Loucy (cell line): ENCODE measurements around the gene NLRP9.
"Not testable (repeated sequence)": the region's sequence is repeated elsewhere in the genome, so short reads cannot be mapped to it uniquely, and the experiment has no call there.

Source experiments
- H2AFZ ChIP-seq: fragments of 200-600 bp; sonication (generic); 2 replicates; pipeline ENCODE4 v1.6.0; 2016; ENCODE audit warnings: antibody characterized with exemption, mild to moderate bottlenecking, low read length, moderate library complexity
- H3F3A ChIP-seq: fragments of 200-600 bp; 2 replicates; pipeline ENCODE4 v1.6.0; 2016; ENCODE audit warnings: antibody characterized with exemption, low read depth, mild to moderate bottlenecking
- H3K27me3 ChIP-seq: fragments of 200-600 bp; sonication (generic); 2 replicates; pipeline ENCODE4 v1.6.1; 2014; ENCODE audit warnings: low read length, mild to moderate bottlenecking; ENCODE audit not compliant: insufficient read depth, poor library complexity, severe bottlenecking
- H3K36me3 ChIP-seq: fragments of 200-600 bp; sonication (generic); 2 replicates; pipeline ENCODE4 v1.6.1; 2016; ENCODE audit warnings: low read length; ENCODE audit not compliant: insufficient read depth
- H3K4me1 ChIP-seq: fragments of 200-600 bp; sonication (generic); 2 replicates; pipeline ENCODE4 v1.5.1; 2014; ENCODE audit warnings: low read length, mild to moderate bottlenecking; ENCODE audit not compliant: insufficient read depth, poor library complexity, severe bottlenecking
- H3K4me2 ChIP-seq: fragments of 200-600 bp; sonication (generic); 2 replicates; pipeline ENCODE4 v1.6.0; 2014; ENCODE audit warnings: antibody characterized with exemption, low read length, low read depth, mild to moderate bottlenecking; ENCODE audit not compliant: poor library complexity, severe bottlenecking
- H3K4me3 ChIP-seq: fragments of 200-600 bp; sonication (generic); 2 replicates; pipeline ENCODE4 v1.5.1; 2014; ENCODE audit warnings: low read length, mild to moderate bottlenecking, mixed read lengths; ENCODE audit not compliant: poor library complexity, severe bottlenecking
- H3K79me2 ChIP-seq: fragments of 200-600 bp; sonication (generic); 2 replicates; pipeline ENCODE4 v1.6.1; 2014; ENCODE audit warnings: low read length; ENCODE audit not compliant: insufficient read depth
- H3K9ac ChIP-seq: fragments of 200-600 bp; sonication (generic); 2 replicates; pipeline ENCODE4 v1.6.0; 2014; ENCODE audit warnings: mild to moderate bottlenecking, low read depth, low read length, moderate library complexity; ENCODE audit not compliant: poor library complexity, severe bottlenecking
- H3K9me2 ChIP-seq: fragments of 200-600 bp; sonication (generic); replicated peaks from 2 replicates; pipeline ENCODE4 v1.6.1; 2016; ENCODE audit warnings: low read depth, low read length, mixed read lengths
- H3K9me3 ChIP-seq: fragments of 200-600 bp; sonication (generic); 2 replicates; pipeline ENCODE4 v1.6.1; 2014; ENCODE audit warnings: mild to moderate bottlenecking, antibody characterized with exemption, low read length, low read depth; ENCODE audit not compliant: insufficient read depth
- H4K20me1 ChIP-seq: fragments of 200-600 bp; sonication (generic); 2 replicates; pipeline ENCODE4 v1.6.0; 2014; ENCODE audit warnings: antibody characterized with exemption, low read length, mild to moderate bottlenecking; ENCODE audit not compliant: insufficient read depth, poor library complexity, severe bottlenecking
- EZH2phosphoT487 ChIP-seq: fragments of 200-600 bp; IDR thresholded peaks from 2 replicates; pipeline ENCODE4 v1.6.1; 2018; ENCODE audit warnings: antibody characterized with exemption, mild to moderate bottlenecking, moderate library complexity, borderline replicate concordance
- TF ChIP-seq, protein P1 (sequence below): fragments of 200-600 bp; sonication (generic); conservative IDR thresholded peaks from 2 replicates; pipeline ENCODE4 v1.5.1; 2014; ENCODE audit warnings: mild to moderate bottlenecking, antibody characterized with exemption, low read length

NLRP9 gene

GRCh38 chr19:55720801-55721200, 17.4 kb downstream of the NLRP9 start:
- Histone ChIP-seq H3K4me1 (no peaks in the 10 kb centered on the region), H4K20me1 (no peaks in the 10 kb centered on the region), H3K4me3 (no peak overlapping the region), H3K9me2 (no peaks in the 10 kb centered on the region), H3K27me3 (no peaks in the 10 kb centered on the region), H3K9ac (no peak overlapping the region), H3K9me3 (peaks cover 8% of the 10 kb centered on the region; the same call in 1 of the 2 replicates), H2AFZ (no peak overlapping the region), H3F3A (no peaks in the 10 kb centered on the region), H3K4me2 (no peak overlapping the region), H3K36me3 (no peaks in the 10 kb centered on the region), H3K79me2 (no peaks in the 10 kb centered on the region)
- TF ChIP-seq, protein P1, sequence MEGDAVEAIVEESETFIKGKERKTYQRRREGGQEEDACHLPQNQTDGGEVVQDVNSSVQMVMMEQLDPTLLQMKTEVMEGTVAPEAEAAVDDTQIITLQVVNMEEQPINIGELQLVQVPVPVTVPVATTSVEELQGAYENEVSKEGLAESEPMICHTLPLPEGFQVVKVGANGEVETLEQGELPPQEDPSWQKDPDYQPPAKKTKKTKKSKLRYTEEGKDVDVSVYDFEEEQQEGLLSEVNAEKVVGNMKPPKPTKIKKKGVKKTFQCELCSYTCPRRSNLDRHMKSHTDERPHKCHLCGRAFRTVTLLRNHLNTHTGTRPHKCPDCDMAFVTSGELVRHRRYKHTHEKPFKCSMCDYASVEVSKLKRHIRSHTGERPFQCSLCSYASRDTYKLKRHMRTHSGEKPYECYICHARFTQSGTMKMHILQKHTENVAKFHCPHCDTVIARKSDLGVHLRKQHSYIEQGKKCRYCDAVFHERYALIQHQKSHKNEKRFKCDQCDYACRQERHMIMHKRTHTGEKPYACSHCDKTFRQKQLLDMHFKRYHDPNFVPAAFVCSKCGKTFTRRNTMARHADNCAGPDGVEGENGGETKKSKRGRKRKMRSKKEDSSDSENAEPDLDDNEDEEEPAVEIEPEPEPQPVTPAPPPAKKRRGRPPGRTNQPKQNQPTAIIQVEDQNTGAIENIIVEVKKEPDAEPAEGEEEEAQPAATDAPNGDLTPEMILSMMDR, result no peak
- no peak for TF ChIP-seq EZH2phosphoT487

DNA sequence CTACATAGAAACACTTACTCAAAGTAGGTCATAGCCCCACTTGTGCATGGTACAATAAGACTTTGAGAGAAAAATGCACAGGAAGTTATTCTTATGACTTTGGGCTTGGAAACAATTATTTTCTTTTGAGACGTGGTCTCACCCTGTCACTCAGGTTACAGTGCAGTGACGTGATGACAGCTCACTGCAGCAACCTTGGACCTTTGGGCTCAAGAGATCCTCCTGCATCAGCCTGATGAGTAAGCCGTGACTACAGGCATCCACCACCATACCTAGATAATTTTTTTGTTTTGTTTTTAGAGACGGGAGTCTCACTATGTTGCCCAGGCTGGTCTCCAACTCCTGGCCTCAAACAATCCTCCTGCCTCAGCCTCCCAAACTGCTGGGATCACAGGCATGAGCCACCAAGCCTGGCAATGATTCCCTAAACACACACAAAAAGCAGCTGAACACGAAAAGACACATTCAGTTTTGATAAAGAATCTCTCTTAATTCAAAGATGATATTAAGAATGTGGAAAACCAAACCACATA, 17.9 kb downstream of the NLRP9 start:
- Histone ChIP-seq H3K9ac (no peak overlapping the region), H2AFZ (no peak overlapping the region), H3K4me2 (no peak overlapping the region), H3K79me2 (no peaks in the 10 kb centered on the region), H3K9me3 (peaks cover 8% of the 10 kb centered on the region; the same call in 1 of the 2 replicates), H3K4me1 (no peaks in the 10 kb centered on the region), H3K4me3 (no peak overlapping the region), H3K9me2 (no peaks in the 10 kb centered on the region), H4K20me1 (no peaks in the 10 kb centered on the region), H3F3A (no peaks in the 10 kb centered on the region), H3K36me3 (no peaks in the 10 kb centered on the region), H3K27me3 (no peaks in the 10 kb centered on the region)
- TF ChIP-seq, protein P1, result no peak
- TF ChIP-seq EZH2phosphoT487, result no peak

DNA sequence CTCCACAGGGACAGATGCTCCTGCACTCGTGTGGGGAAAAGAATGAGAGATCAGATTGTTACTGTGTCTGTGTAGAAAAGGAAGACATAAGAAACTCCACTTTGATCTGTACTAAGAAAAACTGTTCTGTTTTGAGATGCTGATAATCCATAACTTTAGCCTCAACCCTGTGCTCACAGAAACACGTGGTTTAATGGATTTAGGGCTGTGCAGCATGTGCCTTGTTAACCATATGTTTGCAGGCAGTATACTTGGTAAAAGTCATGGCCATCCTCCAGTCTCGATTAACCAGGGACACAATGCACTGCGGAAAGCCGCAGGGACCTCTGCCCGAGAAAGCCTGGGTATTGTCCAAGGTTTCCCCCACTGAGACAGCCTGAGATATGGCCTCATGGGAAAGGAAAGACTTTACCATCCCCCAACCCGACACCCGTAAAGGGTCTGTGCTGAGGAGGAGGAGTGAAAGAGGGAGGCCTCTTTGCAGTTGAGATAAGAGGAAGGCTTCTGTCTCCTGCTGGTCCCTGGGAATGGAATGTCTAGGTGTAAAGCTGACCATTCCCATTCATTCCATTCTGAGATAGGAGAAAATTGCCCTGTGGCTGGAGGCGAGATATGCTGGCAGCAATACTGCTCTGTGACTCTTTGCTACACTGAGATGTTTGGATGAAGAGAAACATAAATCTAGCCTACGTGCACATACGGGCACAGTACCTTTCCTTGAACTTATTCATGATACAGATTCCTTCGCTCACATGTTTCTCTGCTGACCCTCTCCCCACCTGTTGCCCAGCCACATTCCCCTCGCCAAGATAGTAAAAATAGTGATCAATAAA, 20.1 kb downstream of the NLRP9 start:
- H3K36me3 ChIP-seq, H3K4me3 ChIP-seq, H2AFZ ChIP-seq, H3K9ac ChIP-seq, H4K20me1 ChIP-seq, H3K79me2 ChIP-seq, H3K4me1 ChIP-seq, H3K27me3 ChIP-seq, H3K9me2 ChIP-seq, H3K4me2 ChIP-seq, H3F3A ChIP-seq, H3K9me3 ChIP-seq: not testable (repeated sequence)

- H3K27me3 ChIP-seq, result no peaks in the 10 kb centered on the region
- H3K9me3 ChIP-seq, result peaks cover 8% of the 10 kb centered on the region; the same call in 1 of the 2 replicates
Measured at GRCh38 chr19:55717251-55717650, 21.0 kb downstream of the NLRP9 start.

More at GRCh38 chr19:55717251-55717650, 21.0 kb downstream of the NLRP9 start:
- H2AFZ ChIP-seq, result no peak overlapping the region
- H4K20me1 ChIP-seq, result no peaks in the 10 kb centered on the region
- H3K4me2 ChIP-seq, result no peak overlapping the region
- no peak overlapping the region for H3K4me3 ChIP-seq
- no peaks in the 10 kb centered on the region for H3K79me2 ChIP-seq
- no peaks in the 10 kb centered on the region for H3K4me1 ChIP-seq
- no peaks in the 10 kb centered on the region for H3K36me3 ChIP-seq
- no peak overlapping the region for H3K9ac ChIP-seq
- no peaks in the 10 kb centered on the region for H3K9me2 ChIP-seq
- no peak for TF ChIP-seq EZH2phosphoT487
- TF ChIP-seq, protein P1, result no peak
- no peaks in the 10 kb centered on the region for H3F3A ChIP-seq
